Stimulated activated CD4-positive, alpha-beta T cell treated with anti-CD3 and anti-CD28 coated beads, Interleukin-4, amount 100 ng/mL, for 4 hours (primary cell): ENCODE results near the gene ZNF519.
"Not testable (repeated sequence)": the region's sequence is repeated elsewhere in the genome, so short reads cannot be mapped to it uniquely, and the experiment has no call there.

ENCODE experiments used
- DNase-seq, 2 experiments: peaks; one replicate each; pipeline ENCODE4 v3.0.0-alpha.2; 2020

ZNF519 gene

DNA sequence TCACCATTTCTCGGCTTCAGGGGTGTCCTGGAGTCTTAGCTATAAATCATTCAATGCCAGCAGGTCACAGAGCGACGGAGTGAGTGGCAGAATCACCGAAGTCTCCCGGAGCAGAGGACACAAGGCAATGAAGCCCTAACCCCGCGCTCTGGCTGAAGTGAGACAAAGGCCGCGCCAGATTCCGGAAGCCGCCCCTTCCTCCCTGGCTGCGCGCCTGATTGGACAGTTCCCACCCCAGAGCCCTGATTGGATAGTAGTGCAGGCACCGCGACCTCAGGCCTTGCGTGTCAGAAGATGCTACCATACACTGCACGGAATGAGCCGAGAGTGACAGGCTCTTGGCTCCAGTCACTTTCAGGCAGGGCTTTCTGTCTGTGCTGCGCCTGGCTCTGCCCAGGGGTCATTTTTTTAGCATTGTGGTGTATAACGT is at the start of gene ZNF519:
TSS of gene ZNF519 (minus strand) at position 165 of the 430 bp plus-strand sequence. CDS start at position 7, 158 bp downstream.
- DNase-seq, result peak; percentile 72 to 87

DNA sequence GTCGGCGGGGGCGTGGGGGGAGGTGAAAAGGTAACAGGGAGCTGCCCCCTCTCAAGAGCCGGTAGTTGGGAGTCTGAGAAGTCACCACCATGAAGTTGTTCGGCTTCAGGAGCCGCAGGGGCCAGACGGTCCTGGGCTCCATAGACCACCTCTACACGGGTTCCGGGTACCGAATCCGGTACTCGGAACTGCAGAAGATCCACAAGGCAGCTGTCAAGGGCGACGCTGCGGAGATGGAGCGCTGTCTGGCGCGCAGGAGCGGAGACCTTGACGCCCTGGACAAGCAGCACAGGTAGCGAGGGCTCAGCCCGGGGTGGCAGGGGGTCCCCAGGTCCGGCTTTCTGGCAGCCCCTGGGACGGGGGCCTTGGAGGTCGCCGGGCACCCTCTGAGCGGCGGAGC is 47.1 kb upstream of the ZNF519 start:
- no peak for DNase-seq

DNA sequence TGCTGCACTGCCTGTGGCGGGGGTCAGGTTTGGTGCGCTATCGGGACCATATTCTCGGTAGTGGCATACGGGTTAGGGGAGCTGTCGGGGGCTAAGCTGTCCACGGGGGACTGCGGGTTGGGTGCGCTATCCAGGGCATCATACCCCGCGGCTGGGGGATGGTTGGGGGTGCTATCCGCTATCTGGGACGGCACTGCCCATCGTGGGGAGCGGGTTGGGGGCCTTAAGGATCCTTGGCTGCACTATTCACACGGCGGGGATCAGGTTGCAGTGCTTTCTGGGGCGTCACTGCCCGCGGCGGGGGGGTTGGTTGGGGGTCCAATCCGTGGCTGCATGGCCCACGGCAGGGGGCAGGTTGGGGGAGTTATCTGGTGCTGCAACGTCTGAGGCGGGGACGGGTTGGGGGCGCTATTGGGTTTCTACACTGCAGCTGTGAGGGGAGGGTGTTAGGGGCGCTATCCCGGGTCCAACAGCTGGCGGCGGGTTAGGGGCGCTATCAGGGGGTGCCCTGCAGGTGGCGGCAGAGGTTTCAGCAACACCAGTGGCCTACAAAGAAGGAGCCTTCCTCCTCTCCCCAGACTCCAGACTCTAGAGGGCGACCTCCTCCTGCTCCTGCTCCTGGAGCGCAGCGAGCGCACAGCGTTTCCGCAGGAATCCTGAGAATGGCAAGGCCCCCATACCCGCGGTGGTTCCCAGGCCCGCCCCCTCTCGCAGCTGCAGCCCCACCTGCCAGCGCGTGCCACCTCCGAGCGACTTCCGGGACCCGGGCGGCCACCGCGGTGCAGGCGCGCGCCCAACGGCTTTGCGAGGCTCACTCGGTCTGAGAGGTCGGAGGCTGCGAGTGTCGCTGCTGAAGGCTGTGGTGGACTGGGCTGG is 46.3 kb upstream of the ZNF519 start:
- peak; percentile 71 to 77 for DNase-seq

DNA sequence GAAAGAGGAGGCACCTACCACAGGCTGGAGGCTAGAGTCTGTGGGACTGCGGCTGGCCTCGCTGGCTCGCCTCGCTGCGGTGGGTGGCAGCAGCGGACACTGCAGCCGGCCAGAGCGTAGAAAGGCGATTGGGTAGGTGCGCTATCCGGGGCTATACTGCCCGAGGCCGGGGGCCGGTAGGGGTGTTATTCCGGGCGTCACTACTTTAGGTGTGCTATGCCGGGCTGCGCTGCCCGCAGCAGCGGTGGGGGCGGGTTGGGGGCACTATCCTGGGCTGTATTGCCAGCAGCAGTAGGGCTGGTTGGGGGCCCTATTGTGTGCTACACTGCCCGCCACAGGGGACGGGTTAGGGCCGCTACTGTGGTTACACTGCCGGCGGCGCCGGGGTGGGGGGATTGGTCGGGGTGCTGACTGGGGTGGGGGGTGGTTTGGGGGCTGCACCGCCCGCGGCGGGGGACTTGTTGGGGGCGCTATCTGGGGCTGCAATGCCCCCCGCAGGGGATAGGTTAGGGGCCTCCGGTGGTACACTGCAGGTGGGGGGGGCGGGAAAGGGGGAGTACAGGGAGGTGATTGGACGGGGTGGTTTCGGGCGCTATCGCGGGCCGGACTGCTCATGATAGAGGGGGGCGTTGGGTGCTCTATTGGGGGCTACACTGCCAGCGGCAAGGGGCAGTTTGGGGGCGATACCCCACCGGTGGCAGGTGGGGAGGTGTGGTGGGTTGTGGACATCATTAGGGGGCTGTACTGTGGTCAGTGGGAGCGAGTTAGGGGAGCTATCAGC is 45.5 kb upstream of the ZNF519 start:
- DNase-seq, result not testable (repeated sequence)

DNA sequence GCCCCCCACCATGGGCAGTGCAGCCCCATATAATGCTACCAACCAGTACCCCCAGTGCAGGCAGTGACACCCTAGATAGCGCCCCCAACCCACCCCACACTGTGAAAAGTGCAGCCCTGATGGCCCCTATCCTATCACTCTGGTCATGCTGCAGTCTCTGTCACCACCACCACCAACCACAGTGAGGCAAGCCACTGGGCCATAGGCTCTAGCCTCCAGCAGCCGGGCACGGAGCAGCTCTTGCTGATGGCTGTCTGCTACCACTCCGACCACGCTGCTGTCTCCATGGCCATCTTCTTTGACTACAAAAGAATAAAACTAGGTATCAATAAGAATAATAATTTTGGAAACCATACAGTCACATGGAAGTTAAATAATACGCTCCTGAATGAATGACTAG is 43.2 kb upstream of the ZNF519 start:
- not testable (repeated sequence) for DNase-seq

DNA sequence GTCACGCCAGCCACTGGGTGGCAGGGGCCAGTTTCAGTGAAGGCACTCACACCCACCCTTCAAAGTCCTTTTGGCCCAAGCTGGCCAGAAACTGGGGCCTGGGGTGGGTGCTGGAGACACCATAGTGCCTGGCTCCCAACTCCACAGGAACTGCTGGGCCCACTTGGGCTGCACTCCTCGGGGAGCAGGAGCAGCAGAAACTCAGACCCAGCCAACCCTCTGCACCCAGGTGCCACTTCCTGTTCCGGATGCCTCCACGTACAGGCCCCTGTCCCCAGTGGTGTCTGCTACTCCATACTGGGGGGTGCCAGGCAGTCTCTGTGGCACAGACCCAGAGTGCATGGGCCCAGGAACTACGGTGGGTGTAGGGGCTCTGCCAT is 42.5 kb upstream of the ZNF519 start:
- no peak for DNase-seq

DNA sequence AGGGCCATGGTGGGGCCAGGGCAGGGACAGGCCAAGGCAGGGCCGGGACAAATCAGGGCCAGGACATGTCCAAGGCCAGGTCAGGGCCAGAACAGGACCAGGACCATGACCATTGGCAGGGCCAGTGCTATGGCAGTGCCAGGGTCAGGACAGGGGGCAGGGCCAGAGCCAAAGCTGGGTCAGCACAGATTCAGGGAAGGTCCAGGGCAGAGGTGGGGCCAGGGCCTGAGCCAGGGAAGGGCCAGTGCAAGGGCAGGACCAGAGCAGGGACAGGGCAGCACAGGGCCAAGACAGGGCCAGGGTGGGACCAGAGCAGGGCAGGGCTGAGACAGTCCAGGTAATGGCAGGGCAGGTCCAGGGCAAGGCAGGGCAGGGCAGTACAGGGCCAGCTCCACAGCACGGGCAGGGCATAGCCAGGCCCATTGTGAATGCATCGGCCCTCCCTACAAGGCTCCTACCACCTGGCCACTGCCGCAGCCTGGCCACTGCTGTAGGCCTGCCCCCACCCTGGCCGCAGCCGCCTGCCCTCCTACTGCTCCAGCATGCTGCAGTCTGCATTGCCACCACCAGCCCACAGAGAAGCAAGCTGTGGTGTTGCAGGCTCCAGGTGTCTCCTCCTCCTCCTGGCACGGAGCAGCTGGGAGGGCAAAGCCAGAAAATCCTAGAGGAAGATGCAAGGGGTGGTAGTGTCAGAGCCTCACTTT is 41.9 kb upstream of the ZNF519 start:
- DNase-seq, result not testable (repeated sequence)

DNA sequence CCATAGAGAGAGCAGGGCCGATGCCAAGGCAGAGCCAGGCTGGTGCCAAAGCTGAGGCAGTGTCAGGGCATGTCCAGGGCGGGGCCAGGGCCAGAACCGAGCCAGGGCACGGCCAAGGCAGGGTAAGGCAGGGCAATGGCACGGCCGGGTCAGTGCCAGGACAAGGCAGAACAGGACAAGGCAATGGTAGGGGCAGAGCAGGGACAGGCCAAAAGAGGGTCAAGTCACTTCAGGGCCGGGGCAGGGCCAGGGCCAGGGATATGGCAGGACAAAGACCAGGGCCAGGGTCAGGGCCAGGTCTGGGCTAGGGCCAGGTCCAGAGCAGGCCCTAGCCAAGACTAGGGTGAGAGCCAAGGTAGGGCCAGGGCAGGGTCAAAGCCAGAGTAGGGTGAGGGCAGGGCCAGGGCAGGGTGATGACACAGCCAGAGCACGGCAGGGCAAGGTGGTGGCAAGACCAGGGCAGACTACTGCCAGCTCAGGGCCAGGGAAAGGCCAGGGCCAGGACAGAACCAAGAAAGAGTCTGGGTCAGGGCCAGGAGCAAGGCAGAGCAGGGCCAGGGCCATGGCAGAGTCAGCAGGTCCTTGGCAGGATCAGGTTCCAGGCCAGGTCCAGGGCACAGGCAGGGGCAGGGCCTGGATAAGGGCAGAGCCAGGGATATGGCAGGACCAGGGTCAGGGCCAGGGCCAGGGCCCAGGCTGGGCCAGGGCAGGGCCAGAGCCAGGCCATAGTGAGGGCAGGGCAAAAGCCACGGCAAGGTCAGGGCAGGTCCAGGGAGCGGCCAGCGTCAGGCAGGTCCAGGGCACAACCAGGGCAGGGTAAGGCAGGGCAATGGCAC is 41.1 kb upstream of the ZNF519 start:
- not testable (repeated sequence) for DNase-seq

DNA sequence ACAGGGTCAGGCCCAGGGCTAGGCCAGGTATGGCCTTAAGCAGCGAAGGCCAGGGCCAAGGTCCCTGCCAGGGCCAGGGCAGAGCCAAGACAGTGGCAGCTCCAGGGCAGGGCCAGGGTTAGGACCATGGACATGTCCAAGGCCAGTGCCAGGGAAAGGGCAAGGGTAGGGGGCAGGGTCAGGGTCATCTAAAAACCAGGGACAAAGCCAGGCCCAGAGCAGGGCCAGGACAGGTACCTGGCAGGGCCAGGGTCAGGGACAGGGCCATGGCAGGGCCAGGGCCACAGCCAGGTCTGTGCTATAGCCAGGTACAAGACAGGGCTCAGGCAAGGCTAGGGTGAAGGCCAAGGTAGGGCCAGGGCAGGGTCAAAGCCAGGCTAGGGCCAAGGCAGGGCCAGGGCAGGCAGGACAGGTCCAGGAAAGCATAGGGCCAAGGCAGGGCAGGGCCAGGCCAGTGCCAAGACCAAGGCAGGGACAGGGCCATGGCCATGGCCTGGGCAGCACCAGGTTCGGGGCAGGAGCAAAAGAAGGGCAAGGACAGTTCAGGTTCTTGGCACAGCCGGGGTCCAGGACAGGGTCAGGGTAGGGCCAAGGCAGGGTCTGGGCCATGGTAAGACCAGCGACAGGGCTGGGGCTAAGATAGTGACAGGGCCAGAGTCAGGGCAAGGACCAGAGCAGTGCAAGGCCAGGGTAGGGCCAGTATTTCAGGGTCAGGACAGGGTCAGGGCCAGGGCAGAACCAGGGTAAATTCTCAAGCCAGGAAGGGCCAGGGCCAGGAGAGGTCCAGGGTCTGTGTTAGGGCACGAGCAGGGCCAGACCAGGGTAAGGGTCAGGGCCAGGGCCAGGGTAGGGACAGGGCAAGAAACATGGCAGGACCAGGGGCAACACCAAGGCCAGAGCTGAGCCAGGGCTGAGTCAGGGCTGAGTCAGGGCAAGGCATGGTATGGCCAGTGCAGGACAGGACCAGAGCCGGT is 40.2 kb upstream of the ZNF519 start:
- not testable (repeated sequence) for DNase-seq

DNA sequence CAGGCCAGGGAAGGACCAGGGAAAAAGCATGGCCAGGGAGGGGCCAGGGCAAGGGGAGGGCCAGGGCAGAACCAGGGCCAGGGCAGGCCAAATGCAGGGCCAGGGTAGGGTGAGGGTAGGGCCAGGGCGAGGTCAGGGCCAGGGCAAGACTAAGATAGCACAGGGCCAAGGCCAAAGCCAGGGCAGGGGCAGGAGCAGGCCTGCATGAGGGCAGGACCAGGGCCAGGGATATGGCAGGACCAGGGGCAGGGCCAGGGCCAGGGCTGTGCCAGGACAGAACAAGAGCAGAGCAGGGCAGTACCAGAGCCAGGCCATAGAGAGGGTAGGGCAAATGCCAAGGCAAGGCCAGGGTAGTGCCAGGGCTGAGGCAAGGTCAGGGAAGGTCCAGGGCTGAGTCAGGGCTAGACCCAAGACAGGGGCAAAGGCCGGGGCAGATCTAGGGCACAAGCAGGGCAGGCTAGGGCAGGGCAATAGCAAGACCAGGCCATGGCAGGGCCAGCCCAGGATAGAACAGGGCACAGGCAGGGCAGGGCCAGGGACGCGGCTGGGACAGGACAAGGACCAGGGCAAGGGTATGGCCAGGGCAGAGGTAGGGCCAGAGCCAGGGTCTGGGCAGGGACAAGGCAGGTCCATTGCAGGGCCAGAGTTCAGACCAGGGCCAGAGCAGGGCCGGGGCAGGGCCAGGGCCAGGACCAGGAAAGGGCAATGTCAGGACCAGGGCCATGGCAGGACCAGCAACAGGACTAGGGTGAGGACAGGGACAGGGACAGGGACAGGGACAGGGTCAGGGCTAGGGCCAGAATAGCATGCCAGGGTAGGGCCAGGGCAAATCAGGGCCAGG is 39.3 kb upstream of the ZNF519 start:
- DNase-seq, result not testable (repeated sequence)

DNA sequence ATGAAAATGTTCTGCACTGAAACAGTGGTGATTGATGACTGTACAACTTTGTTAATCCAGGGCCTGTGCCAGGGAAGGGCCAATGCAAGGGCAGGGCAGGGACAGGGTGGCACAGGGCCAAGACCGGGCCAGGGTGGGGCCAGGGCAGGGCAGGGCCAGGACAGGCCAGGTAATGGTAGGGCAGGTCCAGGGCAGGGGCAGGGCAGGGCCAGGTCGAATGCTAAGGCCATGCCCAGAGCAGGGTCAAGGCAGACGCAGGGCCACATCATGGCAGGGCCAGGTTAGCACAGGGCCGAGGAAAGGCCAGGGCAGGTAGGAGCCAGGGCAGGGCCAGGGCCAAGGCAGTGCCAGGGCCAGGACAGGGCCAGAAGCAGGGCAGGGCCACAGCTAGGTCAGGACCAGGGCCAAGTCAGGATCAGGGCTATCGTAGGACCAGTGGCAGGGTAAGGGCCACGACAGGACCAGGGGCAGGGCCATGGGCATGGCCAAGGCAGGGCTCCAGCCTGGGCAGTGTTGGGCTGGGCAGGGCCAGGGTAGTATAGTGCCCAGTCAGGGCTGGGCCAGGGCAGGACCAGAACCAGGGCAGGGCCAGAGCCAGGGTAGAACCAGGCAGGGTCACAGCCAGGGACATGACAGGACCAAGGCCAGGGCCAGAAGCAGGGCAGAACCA is 38.3 kb upstream of the ZNF519 start:
- DNase-seq, result not testable (repeated sequence)

DNA sequence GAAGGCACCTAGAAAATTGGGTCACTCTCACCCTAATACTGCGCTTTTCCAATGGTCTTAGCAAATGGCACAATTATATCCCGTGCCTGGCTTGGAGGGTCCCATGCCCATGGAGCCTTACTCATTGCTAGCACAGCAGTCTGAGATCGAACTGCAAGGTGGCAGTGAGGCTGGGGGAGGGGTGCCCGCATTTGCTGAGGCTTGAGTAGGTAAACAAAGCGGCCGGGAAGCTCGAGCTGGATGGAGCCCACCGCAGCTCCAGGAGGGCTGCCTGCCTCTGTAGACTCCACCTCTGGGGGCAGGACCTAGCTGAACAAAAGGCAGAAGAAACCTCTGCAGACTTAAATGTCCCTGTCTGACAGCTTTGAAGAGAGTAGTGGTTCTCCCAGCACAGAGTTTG is 30.7 kb upstream of the ZNF519 start:
- not testable (repeated sequence) for DNase-seq

DNA sequence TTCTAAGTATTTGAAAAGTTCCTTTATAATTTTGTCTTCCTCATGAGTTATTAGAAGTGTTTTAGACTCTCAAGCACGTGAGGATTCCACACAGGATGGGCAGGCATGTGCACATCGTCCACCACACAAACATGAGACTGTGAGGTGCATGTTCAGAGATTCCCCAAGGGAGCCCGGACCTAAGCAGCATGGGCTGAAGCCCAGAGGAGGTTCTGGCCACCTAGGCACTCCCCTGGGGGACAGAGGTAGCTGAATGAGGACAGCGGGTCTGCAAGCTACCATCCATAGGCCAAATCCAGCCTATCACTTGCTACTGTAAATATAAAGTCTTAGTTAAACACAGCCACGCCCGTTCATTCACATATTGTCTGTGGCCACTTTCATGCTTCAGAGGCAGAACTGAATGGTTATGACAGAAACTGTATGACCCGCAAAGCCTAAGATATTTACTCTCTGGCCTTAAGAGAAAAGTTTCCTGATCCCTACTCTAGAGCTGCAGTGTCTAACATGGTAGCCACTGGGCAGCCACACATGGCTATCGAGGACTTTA is 19.4 kb upstream of the ZNF519 start:
- not testable (repeated sequence) for DNase-seq

DNA sequence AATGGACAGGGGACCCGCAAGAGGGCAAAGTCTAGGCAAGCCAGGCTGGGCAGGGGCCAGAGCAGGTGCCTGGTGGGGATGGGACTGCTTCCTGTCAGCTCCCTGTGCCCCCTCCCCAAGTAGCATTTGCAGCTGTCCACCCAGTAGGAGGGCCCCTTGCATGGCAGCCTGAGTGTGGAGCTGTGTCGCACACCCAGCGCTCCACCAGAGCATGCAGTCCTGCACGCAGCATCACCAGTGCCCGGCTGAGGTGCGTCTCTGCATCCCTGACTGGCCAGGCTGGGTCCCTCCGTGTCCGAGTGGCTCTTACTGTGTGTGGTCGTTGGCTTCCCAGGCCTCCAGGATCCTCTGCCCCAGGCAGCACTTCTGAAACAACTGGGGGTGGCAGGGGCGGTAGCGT is 18.5 kb upstream of the ZNF519 start:
- not testable (repeated sequence) for DNase-seq

DNA sequence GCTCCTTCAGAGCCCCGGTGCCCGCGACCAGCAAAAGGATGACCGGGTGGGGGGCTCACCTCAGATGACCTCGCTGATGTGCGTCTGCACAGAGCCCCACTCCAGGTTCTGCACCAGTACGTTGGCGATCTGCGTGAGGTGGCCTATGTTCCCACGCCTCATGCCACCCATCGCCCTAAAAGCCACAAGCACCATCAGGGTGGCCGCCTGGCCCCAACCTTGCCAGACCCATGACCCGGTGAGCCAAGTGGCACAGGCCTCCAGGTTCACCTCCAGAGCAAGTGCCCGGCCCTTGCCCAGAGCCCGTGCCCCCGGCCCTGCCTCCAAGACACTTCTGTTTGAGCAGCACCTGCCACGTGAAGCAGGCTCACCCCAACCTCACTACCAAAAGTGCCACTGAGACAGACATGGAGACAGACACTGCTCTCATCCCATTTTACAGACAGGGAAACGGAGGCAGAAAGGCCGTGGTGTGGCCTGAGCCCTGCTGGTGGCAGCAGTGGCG is 17.7 kb upstream of the ZNF519 start:
- not testable (repeated sequence) for DNase-seq

DNA sequence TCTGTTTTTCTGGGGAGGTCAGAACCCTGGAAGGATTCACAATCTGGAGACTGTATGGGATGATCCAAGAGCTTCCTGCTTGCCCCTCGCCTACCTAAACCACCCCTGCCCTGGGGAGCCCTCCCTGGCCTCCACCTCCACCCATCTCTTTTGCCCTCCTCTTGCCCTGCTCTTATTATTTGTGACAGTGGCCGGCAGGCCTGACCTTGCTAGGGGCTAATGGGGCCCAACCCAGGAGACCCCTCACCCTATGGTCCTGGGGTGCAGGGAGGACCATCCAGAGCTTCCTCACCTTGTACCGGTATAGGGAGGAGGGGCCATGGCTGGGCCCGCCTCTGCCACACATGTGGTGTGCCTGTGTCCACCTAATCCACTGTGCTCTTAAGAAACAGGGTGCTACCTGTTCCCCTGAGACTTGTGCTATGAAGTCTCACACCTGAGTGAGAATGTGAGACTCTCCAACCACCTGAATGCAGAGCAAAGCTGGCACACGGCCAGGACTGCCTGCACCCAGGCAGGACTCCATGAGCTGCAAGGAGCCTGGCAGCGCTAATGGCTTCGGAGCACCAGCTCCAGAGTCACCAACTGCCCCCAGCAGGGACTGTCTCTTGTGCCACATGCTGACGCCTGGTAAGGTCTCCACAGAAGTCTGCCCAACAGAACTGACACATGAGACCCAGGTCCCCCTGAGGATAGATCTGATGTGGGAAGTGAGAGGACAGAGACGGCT is 17.1 kb upstream of the ZNF519 start:
- not testable (repeated sequence) for DNase-seq

DNA sequence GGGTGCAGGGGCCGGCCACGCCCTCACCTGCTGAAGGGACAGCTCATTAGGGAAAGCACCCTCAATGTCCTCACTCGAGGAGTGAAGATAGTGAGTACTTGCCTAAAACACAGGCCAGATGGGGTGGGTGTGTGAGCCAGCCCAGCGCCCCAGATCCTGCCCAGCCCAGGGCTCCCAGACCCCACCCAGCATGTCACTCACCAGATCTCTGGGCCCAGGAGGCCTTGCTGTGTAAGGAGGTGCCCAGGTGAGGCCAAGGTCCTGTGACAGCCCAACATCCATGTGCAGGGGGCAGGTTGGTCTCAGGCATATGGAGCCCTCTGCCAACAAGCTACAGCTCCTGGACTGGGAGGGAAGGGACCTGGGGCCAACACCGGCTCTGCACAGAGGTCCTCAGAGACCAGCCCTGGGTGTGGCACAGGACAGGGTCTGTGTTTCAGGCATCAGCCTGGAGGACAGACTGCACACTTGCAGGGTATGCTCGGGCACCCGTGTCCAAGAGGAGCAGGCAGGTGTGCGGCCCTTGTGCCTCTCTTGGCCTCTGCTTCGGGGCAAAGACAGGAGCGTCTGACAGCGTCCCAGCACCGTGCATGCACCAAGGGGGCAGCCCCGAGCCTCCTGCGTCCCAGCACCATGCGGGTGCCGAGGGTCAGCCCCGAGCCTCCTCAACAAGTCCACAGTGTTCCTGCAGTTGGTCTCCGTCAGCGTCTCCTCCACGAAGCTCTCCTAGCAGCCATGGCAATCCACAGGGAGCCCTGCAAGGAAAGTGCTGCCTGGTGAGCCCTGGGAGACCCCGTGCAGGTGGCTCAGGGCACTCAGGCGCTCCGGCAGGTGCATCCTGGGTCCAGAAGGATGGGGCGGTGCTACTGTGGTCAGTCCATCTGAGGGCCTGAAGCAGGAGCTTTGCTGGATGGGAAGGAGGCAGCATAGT is 16.0 kb upstream of the ZNF519 start:
- DNase-seq, result not testable (repeated sequence)
